ENCODE results near the gene ZNF771.

ZNF771 gene

GRCh38 chr16:30407102-30407803 lies at the start of gene ZNF771:
TSS of gene ZNF771 (plus strand) at chr16:30407606. CDS start at chr16:30408054, 448 bp downstream.
- peak; percentile 91 for DNase-seq (ENCODE audit: low spot score)

- no peak for DNase-seq (ENCODE audit: low spot score)
Observed at GRCh38 chr16:30357715-30358576, 49.5 kb upstream of the ZNF771 start.

- no peak for DNase-seq (ENCODE audit: low spot score)
Observed at GRCh38 chr16:30358577-30358936, 48.8 kb upstream of the ZNF771 start.

- no peak for DNase-seq (ENCODE audit: low spot score)
Observed at GRCh38 chr16:30358990-30359870, 48.2 kb upstream of the ZNF771 start.

- DNase-seq (ENCODE audit: low spot score): no peak
Observed at GRCh38 chr16:30359871-30360170, 47.6 kb upstream of the ZNF771 start.

- DNase-seq (ENCODE audit: low spot score): no peak
Observed at GRCh38 chr16:30361180-30361579, 46.2 kb upstream of the ZNF771 start.

GRCh38 chr16:30365200-30365599 lies 42.2 kb upstream of the ZNF771 start:
- DNase-seq (ENCODE audit: low spot score): no peak

- no peak for DNase-seq (ENCODE audit: low spot score)
Observed at GRCh38 chr16:30366511-30366910, 40.9 kb upstream of the ZNF771 start.

- DNase-seq (ENCODE audit: low spot score): no peak
Observed at GRCh38 chr16:30367349-30368009, 39.9 kb upstream of the ZNF771 start.

- DNase-seq (ENCODE audit: low spot score): no peak
Observed at GRCh38 chr16:30368122-30368791, 39.1 kb upstream of the ZNF771 start.

- no peak for DNase-seq (ENCODE audit: low spot score)
Observed at GRCh38 chr16:30368792-30369090, 38.7 kb upstream of the ZNF771 start.

- no peak for DNase-seq (ENCODE audit: low spot score)
Observed at GRCh38 chr16:30369091-30369937, 38.1 kb upstream of the ZNF771 start.

- no peak for DNase-seq (ENCODE audit: low spot score)
Observed at GRCh38 chr16:30369938-30370455, 37.4 kb upstream of the ZNF771 start.

- peak; percentile 100 for DNase-seq (ENCODE audit: low spot score)
Observed at GRCh38 chr16:30370456-30371247, 36.8 kb upstream of the ZNF771 start, which contains the start of gene TBC1D10B. TSS of gene TBC1D10B (minus strand) at chr16:30370494. CDS start at chr16:30370183, 311 bp downstream.

GRCh38 chr16:30371248-30371816 lies 36.1 kb upstream of the ZNF771 start:
- no peak for DNase-seq (ENCODE audit: low spot score)

GRCh38 chr16:30372038-30372712 lies 35.2 kb upstream of the ZNF771 start:
- no peak for DNase-seq (ENCODE audit: low spot score)

- DNase-seq (ENCODE audit: low spot score): no peak
Observed at GRCh38 chr16:30372725-30373124, 34.7 kb upstream of the ZNF771 start.

GRCh38 chr16:30374538-30374937 lies 32.9 kb upstream of the ZNF771 start, which contains the start of gene MYL11:
TSS of gene MYL11 (plus strand) at chr16:30374802. CDS start at chr16:30374858, 56 bp downstream.
- DNase-seq (ENCODE audit: low spot score): no peak

All from putamen (tissue), 1 donor.